ENCODE results near the gene NDE1.

DNA sequence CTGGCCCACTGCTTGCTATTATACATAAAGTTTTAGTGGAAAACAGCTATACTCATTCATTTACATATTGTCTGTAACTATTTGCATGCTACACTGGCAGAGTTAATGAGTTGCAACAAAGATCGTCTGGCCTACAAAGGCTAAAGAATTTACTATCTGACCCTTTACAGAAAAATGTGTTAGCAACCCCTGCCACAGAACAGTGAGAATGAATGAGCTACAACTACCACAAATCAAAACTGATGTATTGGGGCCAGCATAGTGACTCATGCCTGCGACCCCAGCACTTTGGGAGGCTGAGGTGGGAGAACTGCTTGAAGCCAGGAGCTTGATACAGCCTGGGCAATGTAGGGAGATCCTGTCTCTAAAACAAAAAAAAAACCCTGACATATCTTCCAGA lies 114.1 kb downstream of the NDE1 start:
- no peak for TF ChIP-seq GATA3 (IDR thresholded peaks at IDR 0.05; ENCODE audit: low read depth, low read length)
- no peak for TF ChIP-seq GATA2 (IDR thresholded peaks at IDR 0.05; ENCODE audit: low read depth, low read length)
